ENCODE measurements around the gene BCAS1.

DNA sequence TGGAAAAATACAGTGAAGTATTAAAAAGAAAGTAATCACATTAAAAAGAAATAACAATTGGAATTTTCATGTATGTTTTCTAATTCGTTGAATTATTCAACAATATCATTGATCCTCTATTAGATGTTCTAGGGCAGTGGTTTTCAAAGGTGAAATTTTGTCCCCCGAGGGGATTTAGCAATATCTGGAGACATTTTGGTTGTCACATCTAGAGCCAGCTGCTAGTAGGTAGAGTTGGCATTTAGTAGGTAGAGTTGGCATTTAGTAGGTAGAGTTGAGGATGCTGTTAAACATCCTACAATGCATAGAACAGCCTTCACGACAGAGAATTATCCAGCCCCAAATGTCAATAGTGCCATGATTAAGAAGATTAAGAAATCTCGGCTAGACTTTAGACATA, 173.7 kb downstream of the BCAS1 start:
- no peak for TF ChIP-seq EZH2 (IDR thresholded peaks at IDR 0.05; ENCODE audit: low read depth)
- TF ChIP-seq, protein P1, sequence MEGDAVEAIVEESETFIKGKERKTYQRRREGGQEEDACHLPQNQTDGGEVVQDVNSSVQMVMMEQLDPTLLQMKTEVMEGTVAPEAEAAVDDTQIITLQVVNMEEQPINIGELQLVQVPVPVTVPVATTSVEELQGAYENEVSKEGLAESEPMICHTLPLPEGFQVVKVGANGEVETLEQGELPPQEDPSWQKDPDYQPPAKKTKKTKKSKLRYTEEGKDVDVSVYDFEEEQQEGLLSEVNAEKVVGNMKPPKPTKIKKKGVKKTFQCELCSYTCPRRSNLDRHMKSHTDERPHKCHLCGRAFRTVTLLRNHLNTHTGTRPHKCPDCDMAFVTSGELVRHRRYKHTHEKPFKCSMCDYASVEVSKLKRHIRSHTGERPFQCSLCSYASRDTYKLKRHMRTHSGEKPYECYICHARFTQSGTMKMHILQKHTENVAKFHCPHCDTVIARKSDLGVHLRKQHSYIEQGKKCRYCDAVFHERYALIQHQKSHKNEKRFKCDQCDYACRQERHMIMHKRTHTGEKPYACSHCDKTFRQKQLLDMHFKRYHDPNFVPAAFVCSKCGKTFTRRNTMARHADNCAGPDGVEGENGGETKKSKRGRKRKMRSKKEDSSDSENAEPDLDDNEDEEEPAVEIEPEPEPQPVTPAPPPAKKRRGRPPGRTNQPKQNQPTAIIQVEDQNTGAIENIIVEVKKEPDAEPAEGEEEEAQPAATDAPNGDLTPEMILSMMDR (conservative IDR thresholded peaks at IDR 0.05), result no peak
